TTC549 (cell line): ENCODE results near the gene BTRC.
"Not testable (repeated sequence)": the region's sequence is repeated elsewhere in the genome, so short reads cannot be mapped to it uniquely, and the experiment has no call there.

Source experiments
- FAIRE-seq: peaks from 2 replicates; lab custom pipeline; 2012; peaks lifted over from hg19 to GRCh38; lab: Jason Lieb, UNC

The BTRC gene

GRCh38 chr10:101388676-101389276 lies 34.8 kb downstream of the BTRC start:
- no peak for FAIRE-seq

GRCh38 chr10:101389532-101389931 lies 35.6 kb downstream of the BTRC start:
- FAIRE-seq: not testable (repeated sequence)

- no peak for FAIRE-seq
Measured at GRCh38 chr10:101389986-101390531, 36.1 kb downstream of the BTRC start.

- FAIRE-seq: no peak
Measured at GRCh38 chr10:101393378-101393777, 39.4 kb downstream of the BTRC start.

GRCh38 chr10:101394524-101395133 lies 40.7 kb downstream of the BTRC start:
- FAIRE-seq: no peak

- FAIRE-seq: no peak
Measured at GRCh38 chr10:101397140-101397539, 43.2 kb downstream of the BTRC start.

- no peak for FAIRE-seq
Measured at GRCh38 chr10:101400585-101400984, 46.6 kb downstream of the BTRC start.

GRCh38 chr10:101402711-101403110 lies 48.7 kb downstream of the BTRC start:
- no peak for FAIRE-seq

GRCh38 chr10:101403161-101403560 lies 49.2 kb downstream of the BTRC start:
- FAIRE-seq: no peak

- no peak for FAIRE-seq
Measured at GRCh38 chr10:101405001-101405400, 51.0 kb downstream of the BTRC start.

- no peak for FAIRE-seq
Measured at GRCh38 chr10:101411598-101411997, 57.6 kb downstream of the BTRC start.

GRCh38 chr10:101414034-101414433 lies 60.1 kb downstream of the BTRC start:
- FAIRE-seq: no peak

- no peak for FAIRE-seq
Measured at GRCh38 chr10:101415884-101416283, 61.9 kb downstream of the BTRC start.

- FAIRE-seq: not testable (repeated sequence)
Measured at GRCh38 chr10:101421967-101422366, 68.0 kb downstream of the BTRC start.

- FAIRE-seq: no peak
Measured at GRCh38 chr10:101425535-101425934, 71.6 kb downstream of the BTRC start.

GRCh38 chr10:101428036-101428435 lies 74.1 kb downstream of the BTRC start:
- no peak for FAIRE-seq

- FAIRE-seq: no peak
Measured at GRCh38 chr10:101429423-101429822, 75.5 kb downstream of the BTRC start.

GRCh38 chr10:101436302-101436701 lies 82.3 kb downstream of the BTRC start:
- FAIRE-seq: no peak

- no peak for FAIRE-seq
Measured at GRCh38 chr10:101438881-101439391, 85.0 kb downstream of the BTRC start.

GRCh38 chr10:101441541-101442455 lies 87.8 kb downstream of the BTRC start:
- FAIRE-seq: peak; percentile 86

- FAIRE-seq: no peak
Measured at GRCh38 chr10:101442456-101442800, 88.5 kb downstream of the BTRC start.

- FAIRE-seq: peak; percentile 9
Measured at GRCh38 chr10:101444058-101444898, 90.3 kb downstream of the BTRC start.
